GM15510 (cell line): ENCODE data around the gene HHIPL1.

Source experiments
- POLR2A ChIP-seq: IDR thresholded peaks from 3 replicates; pipeline ENCODE4 v1.6.1; 2011; ENCODE audit warnings: borderline replicate concordance; ENCODE audit not compliant: insufficient read length; ENCODE audit errors: extremely low read depth

Gene HHIPL1

DNA sequence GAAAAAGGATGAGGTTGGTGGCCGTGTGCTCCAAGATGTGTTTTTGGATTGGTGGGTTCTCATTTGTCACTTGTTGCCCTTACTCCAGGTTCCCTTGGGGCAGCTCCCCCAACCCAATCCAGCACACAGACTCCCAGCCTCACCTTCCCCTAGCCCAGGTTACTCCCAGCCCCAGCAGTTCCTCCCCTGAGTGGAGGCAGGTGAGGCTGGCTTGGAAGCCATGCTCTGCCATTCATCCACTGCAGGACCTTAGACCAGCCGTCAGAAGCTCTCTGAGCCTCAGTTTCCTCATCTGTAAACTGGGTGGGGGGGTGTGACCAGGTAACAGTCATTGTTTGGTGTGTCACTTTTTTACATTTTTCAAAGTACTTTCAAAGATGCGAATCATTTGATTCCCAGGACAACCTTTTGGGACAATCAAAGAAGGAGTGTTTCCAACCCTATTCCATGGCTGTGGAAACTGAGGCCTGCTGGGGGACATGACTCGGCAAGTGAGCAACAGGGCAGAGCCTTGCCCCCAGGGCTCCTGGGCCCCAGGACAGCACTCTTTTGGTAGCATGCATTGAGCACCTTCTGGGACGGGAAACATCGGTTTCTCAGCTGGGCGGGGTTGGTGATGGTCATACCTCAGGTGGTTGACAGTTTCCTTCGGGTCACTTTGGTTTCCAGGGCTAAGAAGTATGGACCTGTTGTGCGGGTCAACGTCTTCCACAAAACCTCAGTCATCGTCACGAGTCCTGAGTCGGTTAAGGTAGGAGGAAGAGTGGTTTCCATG, 46.4 kb downstream of the HHIPL1 start:
- TF ChIP-seq POLR2A = no peak

DNA sequence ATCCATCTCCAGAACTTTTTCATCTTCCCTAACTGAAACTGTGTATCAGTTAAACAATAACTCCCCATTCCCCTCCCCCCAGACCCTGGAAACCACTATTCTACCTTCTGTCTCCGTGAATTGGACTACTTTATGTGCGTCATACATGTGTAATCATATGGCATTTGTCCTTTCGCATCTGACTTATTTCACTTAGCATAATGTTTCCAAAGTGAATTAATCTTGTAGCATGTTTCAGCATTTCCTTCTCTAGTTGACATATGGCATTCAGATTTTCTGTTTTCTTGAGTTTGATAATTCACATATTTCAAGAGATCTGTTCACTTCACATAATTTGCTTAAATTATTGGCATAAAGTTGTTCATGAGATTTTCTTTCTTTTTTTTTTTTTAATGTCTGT, 49.0 kb downstream of the HHIPL1 start:
- TF ChIP-seq POLR2A = no peak

DNA sequence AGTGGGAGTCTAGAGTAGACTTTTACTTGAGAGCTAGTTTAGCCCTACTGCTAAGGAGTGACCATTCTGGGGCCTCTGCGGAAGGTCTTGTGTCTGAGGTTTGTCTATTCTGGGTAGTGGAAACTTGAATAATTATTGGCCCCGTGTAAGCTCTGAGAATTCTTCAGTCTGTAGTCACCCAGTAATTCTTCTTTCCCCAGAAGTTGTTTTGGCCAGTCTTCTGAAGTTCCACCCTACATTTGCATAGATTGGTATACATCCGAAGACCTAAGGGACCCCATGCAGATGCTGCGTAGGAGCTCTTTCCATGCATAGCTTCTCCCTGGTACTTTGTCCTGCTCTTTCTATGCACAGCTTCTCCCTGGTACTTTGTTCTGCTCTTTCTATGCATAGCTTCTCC, 52.0 kb downstream of the HHIPL1 start:
- TF ChIP-seq POLR2A = no peak

DNA sequence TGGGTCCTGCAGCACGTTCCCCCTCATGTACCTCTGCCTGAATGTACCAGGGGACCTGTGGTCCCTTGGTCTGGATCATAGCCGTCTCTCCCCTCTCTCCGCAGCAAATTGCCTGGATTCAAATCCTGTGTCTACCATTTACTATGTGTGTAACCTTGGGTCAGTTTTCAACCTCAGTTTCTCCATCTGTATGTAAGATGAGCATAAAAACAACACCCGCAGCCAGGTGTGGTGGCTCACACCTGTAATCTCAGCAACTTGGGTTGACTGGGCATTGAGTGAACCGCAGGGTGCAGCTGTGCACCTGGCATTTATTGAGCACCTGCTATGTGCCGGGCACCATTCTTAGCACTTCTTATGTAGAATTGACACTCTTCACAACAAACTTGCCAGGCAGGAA, 53.3 kb downstream of the HHIPL1 start:
- TF ChIP-seq POLR2A = no peak

GRCh38 chr14:99698642-99699041, 53.7 kb downstream of the HHIPL1 start:
- TF ChIP-seq POLR2A = no peak

DNA sequence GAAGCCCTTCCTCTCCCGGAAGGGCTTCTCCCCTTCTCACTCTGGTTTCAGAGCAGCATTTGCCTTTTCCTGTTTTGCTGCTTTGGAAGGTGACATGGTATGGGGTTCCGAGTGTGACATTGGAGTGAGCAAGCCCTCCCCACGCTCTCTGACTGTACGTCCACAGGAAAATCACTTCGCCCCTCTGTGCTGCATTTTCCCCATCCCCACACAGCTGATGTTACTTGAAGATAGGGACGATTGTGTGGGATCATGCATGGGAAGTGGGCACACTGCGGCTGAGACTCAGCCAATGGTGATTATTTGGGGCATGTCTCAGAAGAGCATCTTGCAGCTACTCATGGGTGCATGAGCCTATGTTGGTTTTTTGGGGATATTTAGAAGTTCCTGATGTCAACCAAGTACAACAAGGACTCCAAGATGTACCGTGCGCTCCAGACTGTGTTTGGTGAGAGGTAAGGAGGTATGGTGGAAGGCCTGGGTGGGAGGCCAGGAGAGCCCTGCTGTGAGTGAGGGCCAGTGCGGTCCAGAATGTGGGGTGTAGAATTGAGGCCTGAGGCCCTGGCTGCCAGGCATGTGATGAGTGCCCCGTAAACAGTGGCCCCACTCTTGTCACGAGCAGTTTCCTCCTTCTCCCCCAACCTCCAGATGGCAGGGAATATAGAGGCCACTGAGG, 54.3 kb downstream of the HHIPL1 start:
- no peak for TF ChIP-seq POLR2A

DNA sequence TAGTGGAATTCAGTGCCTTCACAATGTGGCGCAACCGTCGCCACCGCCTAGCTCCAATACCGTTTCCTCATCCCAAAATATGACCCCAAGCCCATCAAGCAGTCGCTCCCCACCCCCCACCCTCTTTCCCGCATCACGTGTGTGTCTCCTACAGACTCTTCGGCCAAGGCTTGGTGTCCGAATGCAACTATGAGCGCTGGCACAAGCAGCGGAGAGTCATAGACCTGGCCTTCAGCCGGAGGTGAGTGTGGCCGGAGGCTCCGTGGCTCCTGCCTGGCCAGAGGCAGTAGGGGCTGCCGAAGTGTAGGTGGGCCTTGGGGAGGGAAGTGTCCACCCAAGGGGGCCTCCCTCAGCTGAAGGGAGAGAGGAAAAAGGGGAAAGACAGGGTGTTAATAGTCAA, 54.9 kb downstream of the HHIPL1 start:
- TF ChIP-seq POLR2A = no peak

GRCh38 chr14:99700379-99700778, 55.5 kb downstream of the HHIPL1 start:
- no peak for TF ChIP-seq POLR2A

DNA sequence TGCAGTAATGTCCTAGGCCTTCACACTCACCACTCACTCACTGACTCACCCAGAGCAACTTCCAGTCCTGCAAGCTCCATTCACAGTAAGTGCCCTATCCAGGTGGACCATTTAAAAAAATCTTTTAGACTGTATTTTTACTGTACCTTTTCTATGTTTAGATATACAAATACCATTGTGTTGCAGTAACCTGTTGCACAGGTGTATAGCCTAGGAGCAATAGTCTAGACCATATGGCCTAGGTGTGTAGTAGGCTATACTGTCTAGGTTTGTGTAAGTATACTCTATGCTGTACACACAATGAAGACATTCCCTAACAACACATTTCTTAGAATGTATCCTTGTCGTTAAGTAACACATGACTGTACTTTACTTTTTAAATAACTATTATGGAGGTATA, 56.3 kb downstream of the HHIPL1 start:
- no peak for TF ChIP-seq POLR2A

GRCh38 chr14:99702115-99702514, 57.2 kb downstream of the HHIPL1 start:
- no peak for TF ChIP-seq POLR2A

- TF ChIP-seq POLR2A = no peak
These were observed 58.5 kb downstream of the HHIPL1 start for GRCh38 chr14:99703381-99703780.

DNA sequence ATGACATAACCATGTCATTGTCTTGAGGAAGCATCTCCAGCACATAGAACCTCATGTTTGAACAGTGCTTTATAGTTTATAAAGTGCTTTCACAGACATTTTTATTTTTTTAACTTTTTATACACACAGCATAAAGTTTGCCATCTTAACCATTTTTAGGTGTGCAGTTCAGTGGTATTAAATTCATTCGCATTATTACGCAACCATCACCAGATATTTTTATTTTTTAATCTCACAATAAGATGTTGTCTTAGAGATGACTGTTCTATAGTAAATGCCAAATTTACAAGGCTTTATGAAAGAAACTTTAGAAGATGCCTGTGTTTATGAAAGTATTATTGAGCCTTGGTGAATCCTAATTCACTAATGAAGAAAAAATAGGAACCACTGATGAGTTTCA, 59.1 kb downstream of the HHIPL1 start:
- TF ChIP-seq POLR2A = no peak

- TF ChIP-seq POLR2A = no peak
These were observed 61.4 kb downstream of the HHIPL1 start for GRCh38 chr14:99706107-99706900.

- TF ChIP-seq POLR2A = no peak
These were observed 62.5 kb downstream of the HHIPL1 start for GRCh38 chr14:99707420-99707819.

DNA sequence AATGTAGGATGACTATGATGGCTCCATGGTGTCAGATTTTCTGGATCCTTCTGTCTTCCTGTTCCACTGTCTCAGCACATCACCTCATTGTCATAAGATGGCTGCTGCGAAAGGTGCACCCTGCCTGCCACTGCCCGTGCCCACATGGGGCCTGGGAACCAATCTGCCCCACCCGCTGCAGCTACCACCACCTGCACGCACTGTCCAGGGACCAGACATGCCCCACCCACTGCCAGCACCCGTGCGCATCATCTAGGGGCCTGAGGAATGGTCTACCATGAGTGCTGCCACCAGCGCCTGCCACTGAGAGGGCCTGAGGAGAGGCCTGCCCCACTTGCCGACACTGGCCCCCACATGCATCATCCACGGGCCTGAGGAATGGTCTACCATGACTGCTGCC, 63.0 kb downstream of the HHIPL1 start:
- TF ChIP-seq POLR2A = no peak
